Mammary epithelial cell (primary cell): ENCODE measurements around the gene EHD3.

Experiments used
- EZH2 ChIP-seq: IDR thresholded peaks from 2 replicates; pipeline ENCODE4 v1.6.1; 2012; ENCODE audit warnings: low read length, inconsistent platforms, borderline replicate concordance
- TF ChIP-seq, protein P1 (sequence below), 2 donors: IDR thresholded peaks in 1 of 2; conservative IDR thresholded peaks in 1 of 2; 2 replicates each; pipeline ENCODE4 v1.5.1; 2011 to 2012; ENCODE audit warnings: inconsistent platforms in 2 of 2, low read length in 2 of 2, mild to moderate bottlenecking in 2 of 2, control low read depth in 1 of 2, low read depth in 1 of 2; ENCODE audit not compliant: insufficient read depth in 1 of 2; ENCODE audit errors: extremely low read depth in 1 of 2

DNA sequence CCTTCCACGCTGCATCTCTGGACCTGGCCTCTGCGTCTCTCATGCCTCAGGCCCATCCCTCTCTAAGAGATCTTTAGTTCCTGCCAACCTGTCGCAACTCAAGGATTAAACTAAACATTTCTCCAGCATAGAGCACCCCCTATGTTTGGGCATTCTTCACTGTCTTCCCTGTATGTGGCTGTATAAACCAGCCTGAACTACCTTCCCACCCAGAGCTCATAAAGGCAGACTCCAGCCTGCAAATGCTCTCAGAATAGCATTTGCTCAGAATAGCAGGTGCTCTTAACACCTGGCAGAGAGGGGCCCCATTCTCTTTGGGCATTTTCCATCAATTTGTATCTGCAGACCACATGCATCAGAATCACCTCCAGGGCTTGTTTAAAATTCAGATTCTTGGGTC, 83.4 kb downstream of the EHD3 start:
- no peak for TF ChIP-seq EZH2
- TF ChIP-seq, protein P1, sequence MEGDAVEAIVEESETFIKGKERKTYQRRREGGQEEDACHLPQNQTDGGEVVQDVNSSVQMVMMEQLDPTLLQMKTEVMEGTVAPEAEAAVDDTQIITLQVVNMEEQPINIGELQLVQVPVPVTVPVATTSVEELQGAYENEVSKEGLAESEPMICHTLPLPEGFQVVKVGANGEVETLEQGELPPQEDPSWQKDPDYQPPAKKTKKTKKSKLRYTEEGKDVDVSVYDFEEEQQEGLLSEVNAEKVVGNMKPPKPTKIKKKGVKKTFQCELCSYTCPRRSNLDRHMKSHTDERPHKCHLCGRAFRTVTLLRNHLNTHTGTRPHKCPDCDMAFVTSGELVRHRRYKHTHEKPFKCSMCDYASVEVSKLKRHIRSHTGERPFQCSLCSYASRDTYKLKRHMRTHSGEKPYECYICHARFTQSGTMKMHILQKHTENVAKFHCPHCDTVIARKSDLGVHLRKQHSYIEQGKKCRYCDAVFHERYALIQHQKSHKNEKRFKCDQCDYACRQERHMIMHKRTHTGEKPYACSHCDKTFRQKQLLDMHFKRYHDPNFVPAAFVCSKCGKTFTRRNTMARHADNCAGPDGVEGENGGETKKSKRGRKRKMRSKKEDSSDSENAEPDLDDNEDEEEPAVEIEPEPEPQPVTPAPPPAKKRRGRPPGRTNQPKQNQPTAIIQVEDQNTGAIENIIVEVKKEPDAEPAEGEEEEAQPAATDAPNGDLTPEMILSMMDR (conservative IDR thresholded peaks at IDR 0.05 in 1 of 2, IDR thresholded peaks at IDR 0.05 in 1 of 2; ENCODE audit: extremely low read depth in 1 of 2, insufficient read depth in 1 of 2, low read depth in 1 of 2, low read length in 2 of 2) = no peak
